ENCODE data around the gene PPM1H. TPM values are rescaled to one million over a fixed set of nuclear protein-coding genes. Genes with fewer than 3 reads are reported as not detected.

The PPM1H gene
- total RNA-seq, 2 donors from 2014 or later = 27.0 to 46.9 TPM

GRCh38 chr12:62801796-62802195 lies 133.2 kb downstream of the PPM1H start:
- intact Hi-C loops (cut with DNase I) = no loop called here
- TF ChIP-seq CTCF (IDR thresholded peaks at IDR 0.05) = no peak
- TF ChIP-seq POLR2A (IDR thresholded peaks at IDR 0.05) = no peak
- no peak for TF ChIP-seq POLR2AphosphoS5 (IDR thresholded peaks at IDR 0.05)
- no peak for DNase-seq (ENCODE audit: low spot score)
- Histone ChIP-seq H3K27ac (peak overlapping the region in 1 of 2 donors; percentile 75), H3K4me1 (replicated peaks) (no peaks in the 10 kb centered on the region), H3K4me3 (no peak overlapping the region), H3K27me3 (replicated peaks; ENCODE audit: insufficient read depth) (no peaks in the 10 kb centered on the region), H3K9me3 (no peaks in the 10 kb centered on the region), H3K36me3 (no peaks in the 10 kb centered on the region)
- 94% methylated on average over 28 of the region's 28 CpGs for WGBS

- TF ChIP-seq POLR2AphosphoS5 (IDR thresholded peaks at IDR 0.05) = no peak
- no peak for TF ChIP-seq CTCF (IDR thresholded peaks at IDR 0.05)
- no peaks in the 10 kb centered on the region for H3K9me3 ChIP-seq
- H3K4me3 ChIP-seq = no peak overlapping the region
- H3K27ac ChIP-seq = peak overlapping the region; percentile 63 to 75
- no peaks in the 10 kb centered on the region for H3K4me1 ChIP-seq (replicated peaks)
- H3K27me3 ChIP-seq (replicated peaks; ENCODE audit: insufficient read depth) = no peaks in the 10 kb centered on the region
- WGBS = 86% methylated on average over 13 of the region's 13 CpGs
- DNase-seq (ENCODE audit: low spot score) = no peak
- H3K36me3 ChIP-seq = no peaks in the 10 kb centered on the region
- intact Hi-C loops (cut with DNase I) = no loop called here
These were observed 134.1 kb downstream of the PPM1H start for GRCh38 chr12:62800707-62801400.

GRCh38 chr12:62799766-62800406 lies 135.1 kb downstream of the PPM1H start:
- no peaks in the 10 kb centered on the region for H3K36me3 ChIP-seq
- intact Hi-C loops (cut with DNase I) = loop anchor here (5.0 kb wide), 1 partner anchor 363 kb away; no protein-coding TSS in a partner anchor
- no peaks in the 10 kb centered on the region for H3K4me1 ChIP-seq (replicated peaks)
- H3K27me3 ChIP-seq (replicated peaks; ENCODE audit: insufficient read depth) = no peaks in the 10 kb centered on the region
- no peaks in the 10 kb centered on the region for H3K9me3 ChIP-seq
- TF ChIP-seq CTCF (IDR thresholded peaks at IDR 0.05) = no peak
- TF ChIP-seq POLR2AphosphoS5 (IDR thresholded peaks at IDR 0.05) = peak; percentile 72
- no peak overlapping the region for H3K4me3 ChIP-seq
- WGBS = 73% methylated on average over 9 of the region's 9 CpGs
- peak; percentile 50 for DNase-seq (ENCODE audit: low spot score)
- peak overlapping the region; percentile 63 to 75 for H3K27ac ChIP-seq

DNA sequence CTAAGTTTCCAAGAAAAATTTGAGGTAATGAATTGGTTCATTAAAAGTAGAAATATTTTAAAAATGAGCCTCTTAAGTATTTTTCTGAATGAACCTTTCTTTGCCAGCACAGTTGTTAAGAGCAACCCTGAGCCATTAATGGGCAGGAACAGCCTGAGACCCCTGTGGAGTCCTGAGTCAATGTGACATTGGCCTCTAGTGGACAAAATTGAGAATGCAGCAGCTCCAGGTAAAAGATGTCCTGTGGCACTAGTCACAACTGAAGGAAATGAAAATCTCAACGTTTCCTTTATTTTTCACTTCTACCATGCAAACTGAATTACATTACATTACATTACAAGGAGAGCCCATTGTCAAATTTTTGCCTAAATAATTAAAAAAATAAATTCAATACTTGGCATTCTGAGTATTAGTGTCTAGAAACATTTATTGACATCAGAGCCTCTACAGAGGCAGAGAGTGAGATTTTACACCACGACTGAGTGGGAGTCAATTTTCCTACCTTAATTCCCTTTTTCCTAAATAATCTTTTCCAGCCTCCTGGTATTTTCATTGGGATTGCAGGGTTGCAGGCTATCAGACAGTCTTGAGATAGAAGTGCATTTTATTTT lies 135.7 kb downstream of the PPM1H start:
- intact Hi-C loops (cut with DNase I) = loop anchor here (5.0 kb wide), 1 partner anchor 362 kb away; no protein-coding TSS in a partner anchor
- peak; percentile 65 to 88 (median 80) for TF ChIP-seq CTCF (IDR thresholded peaks at IDR 0.05)
- no peak for TF ChIP-seq POLR2A (IDR thresholded peaks at IDR 0.05)
- peak; percentile 9 for TF ChIP-seq POLR2AphosphoS5 (IDR thresholded peaks at IDR 0.05)
- H3K4me1 ChIP-seq (replicated peaks) = no peaks in the 10 kb centered on the region
- H3K36me3 ChIP-seq = no peaks in the 10 kb centered on the region
- H3K27ac ChIP-seq = peak overlapping the region; percentile 63 to 75
- 44% methylated on average over 2 of the region's 2 CpGs for WGBS
- H3K9me3 ChIP-seq = no peaks in the 10 kb centered on the region
- H3K4me3 ChIP-seq = no peak overlapping the region
- DNase-seq (ENCODE audit: low spot score) = peak; percentile 60
- no peaks in the 10 kb centered on the region for H3K27me3 ChIP-seq (replicated peaks; ENCODE audit: insufficient read depth)

All from prostate gland (tissue), 2 donors.